ENCODE data around the gene HLA-DQB2.
"Not testable (repeated sequence)": the region's sequence is repeated elsewhere in the genome, so short reads cannot be mapped to it uniquely, and the experiment has no call there.

HLA-DQB2 gene

DNA sequence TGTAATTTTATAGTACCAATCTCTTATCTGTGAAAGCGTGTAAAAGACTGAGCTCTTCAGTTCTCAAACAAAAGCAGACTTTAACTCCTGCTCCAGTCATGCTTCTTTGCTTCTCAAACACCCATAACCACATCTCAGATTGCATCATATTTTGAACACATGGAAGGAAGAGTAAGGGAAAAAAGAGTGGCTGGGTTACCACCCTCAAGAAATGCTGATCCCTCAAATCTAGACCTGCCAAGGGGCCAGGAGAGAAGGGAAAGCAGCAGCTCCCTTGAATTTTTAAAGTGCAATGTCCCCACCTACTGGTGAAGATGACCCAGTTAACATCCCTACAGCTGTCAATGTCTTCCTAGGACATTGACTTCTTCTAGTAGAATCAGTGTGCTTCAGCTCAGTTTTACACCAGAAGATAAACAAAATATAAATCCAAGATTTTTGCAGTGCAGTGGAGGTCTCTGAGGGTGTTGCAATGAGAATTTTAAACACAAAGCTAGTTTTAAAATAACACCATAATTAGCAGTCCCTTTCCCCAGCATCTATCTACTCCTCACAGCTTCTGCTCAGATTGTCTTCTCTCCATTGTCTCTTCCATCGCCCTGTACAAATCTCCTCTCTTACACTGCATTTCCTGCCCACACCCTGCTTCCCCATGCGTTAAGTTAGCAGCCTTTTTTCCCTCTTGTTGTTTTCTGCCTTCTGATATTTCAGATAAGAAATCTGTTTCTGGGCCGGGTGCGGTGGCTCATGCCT is 22.6 kb upstream of the HLA-DQB2 start:
- H3K27me3 ChIP-seq, result peaks cover 39% of the 10 kb centered on the region
- H3K4me1 ChIP-seq, result no peaks in the 10 kb centered on the region
- H3K9me3 ChIP-seq, result no peaks in the 10 kb centered on the region
- H3K36me3 ChIP-seq, result no peaks in the 10 kb centered on the region
- TF ChIP-seq, protein P1, sequence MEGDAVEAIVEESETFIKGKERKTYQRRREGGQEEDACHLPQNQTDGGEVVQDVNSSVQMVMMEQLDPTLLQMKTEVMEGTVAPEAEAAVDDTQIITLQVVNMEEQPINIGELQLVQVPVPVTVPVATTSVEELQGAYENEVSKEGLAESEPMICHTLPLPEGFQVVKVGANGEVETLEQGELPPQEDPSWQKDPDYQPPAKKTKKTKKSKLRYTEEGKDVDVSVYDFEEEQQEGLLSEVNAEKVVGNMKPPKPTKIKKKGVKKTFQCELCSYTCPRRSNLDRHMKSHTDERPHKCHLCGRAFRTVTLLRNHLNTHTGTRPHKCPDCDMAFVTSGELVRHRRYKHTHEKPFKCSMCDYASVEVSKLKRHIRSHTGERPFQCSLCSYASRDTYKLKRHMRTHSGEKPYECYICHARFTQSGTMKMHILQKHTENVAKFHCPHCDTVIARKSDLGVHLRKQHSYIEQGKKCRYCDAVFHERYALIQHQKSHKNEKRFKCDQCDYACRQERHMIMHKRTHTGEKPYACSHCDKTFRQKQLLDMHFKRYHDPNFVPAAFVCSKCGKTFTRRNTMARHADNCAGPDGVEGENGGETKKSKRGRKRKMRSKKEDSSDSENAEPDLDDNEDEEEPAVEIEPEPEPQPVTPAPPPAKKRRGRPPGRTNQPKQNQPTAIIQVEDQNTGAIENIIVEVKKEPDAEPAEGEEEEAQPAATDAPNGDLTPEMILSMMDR (IDR thresholded peaks at IDR 0.05; ENCODE audit: low read depth, low read length), result peak; percentile 75
- peak; percentile 31 for DNase-seq
- no peak overlapping the region for H3K4me3 ChIP-seq (ENCODE audit: low read depth, low read length)

DNA sequence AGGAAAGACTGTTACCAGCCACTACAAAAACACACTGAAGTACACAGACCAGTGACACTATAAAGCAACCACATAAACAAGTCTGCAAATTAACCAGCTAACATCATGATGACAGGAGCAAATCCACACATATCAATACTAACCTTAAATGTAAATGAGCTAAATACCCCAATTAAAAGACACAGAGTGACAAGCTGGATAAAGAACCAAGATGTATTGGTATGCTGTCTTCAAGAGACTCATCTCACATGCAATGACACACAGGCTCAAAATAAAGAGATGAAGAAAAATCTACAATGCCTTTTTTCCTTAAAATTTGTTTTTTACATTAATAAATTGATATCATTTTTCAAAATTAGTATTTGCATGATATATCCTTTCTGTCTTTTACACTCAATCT is 19.6 kb upstream of the HLA-DQB2 start:
- not testable (repeated sequence) for H3K4me1 ChIP-seq; H3K4me3 ChIP-seq (ENCODE audit: low read depth, low read length); H3K9me3 ChIP-seq; DNase-seq; H3K36me3 ChIP-seq
- peaks cover 37% of the 10 kb centered on the region for H3K27me3 ChIP-seq

DNA sequence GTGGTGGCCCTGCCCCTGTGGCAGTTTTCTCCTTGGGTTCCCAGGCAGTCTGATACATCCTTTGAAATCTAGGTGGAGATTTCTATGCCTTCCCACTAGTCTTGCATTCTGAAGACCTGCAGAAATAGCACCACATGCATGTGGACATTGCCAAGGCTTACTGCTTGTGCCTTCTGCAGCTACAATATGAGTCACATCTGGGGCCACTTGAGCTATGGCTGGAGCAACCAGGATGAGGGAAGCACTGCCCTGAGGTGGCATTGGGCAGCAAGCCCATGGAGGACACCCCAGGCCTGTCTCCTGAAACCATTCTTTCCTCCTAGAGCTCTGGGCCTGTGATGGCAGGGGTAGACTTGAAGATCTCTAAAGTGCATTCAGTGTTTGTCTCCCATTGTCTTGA is 15.7 kb upstream of the HLA-DQB2 start:
- TF ChIP-seq, protein P1 (IDR thresholded peaks at IDR 0.05; ENCODE audit: low read depth, low read length), result no peak
- H3K36me3 ChIP-seq, result no peaks in the 10 kb centered on the region; the same call in 1 of the 2 replicates
- peaks cover 31% of the 10 kb centered on the region for H3K27me3 ChIP-seq
- no peaks in the 10 kb centered on the region for H3K4me1 ChIP-seq
- DNase-seq, result no peak
- H3K4me3 ChIP-seq (ENCODE audit: low read depth, low read length), result no peak overlapping the region
- H3K9me3 ChIP-seq, result no peaks in the 10 kb centered on the region

DNA sequence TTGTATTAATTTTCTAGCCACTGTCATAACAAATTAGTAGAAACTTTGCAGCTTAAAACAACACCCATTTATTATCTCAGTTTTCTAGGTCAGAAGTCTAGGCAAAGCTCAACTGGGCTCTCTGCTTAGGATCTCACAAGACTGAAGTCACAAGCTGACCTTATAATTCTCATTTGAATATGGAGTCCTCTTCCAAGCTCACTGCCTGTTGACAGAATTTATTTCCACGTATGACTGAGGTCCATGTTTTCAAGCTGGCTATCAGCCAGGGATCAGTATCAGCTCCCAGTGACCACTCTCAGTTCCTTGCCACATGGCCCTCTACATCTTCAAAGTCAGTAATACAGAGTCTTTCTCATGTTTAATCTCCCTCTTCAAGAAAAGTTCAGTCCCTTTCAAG is 11.7 kb upstream of the HLA-DQB2 start:
- H3K4me1 ChIP-seq, result no peaks in the 10 kb centered on the region
- H3K36me3 ChIP-seq, result no peaks in the 10 kb centered on the region; the same call in 1 of the 2 replicates
- no peak for DNase-seq
- no peaks in the 10 kb centered on the region for H3K9me3 ChIP-seq
- no peak overlapping the region for H3K4me3 ChIP-seq (ENCODE audit: low read depth, low read length)
- H3K27me3 ChIP-seq, result peaks cover 32% of the 10 kb centered on the region
- TF ChIP-seq, protein P1 (IDR thresholded peaks at IDR 0.05; ENCODE audit: low read depth, low read length), result no peak

DNA sequence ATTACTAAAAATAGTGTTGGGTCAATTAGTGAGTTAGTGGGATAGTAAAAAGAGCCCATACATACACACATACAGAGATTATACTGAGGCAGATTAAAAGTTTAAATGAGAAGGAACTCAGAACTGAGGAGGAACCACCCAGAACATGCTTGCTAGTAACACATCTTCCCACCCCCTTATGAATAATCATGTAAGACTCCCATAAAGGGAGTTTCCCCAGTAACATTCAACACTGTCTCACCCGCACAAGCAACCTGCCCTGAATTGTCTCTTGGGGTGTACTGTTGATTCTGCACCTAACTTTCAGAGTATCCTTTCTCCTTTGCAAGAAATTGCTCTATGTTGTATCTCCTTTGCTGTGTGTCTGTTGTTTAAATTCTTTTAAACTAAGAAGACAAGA is 11.1 kb upstream of the HLA-DQB2 start:
- Histone ChIP-seq H3K27me3 (peaks cover 35% of the 10 kb centered on the region), H3K9me3 (no peaks in the 10 kb centered on the region)
- TF ChIP-seq, protein P1 (IDR thresholded peaks at IDR 0.05; ENCODE audit: low read depth, low read length), result no peak

DNA sequence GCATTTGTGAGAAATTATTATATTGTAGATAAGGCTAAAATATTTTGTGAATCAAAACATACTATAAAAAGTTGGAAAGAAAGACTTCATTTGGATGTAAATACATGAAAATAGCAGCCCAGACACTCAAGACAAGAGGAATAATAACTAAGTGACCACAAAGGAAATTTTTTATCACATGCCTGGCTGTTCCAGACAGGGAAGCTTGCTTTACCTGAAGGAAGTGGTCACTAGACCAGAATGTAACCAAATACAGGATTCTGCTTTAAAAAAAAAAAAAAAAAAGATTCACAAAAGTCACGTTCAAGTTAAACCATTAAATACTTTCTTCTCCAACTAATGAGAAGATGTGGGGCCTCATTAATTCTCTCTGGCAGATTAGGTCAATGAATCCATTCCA is 9.3 kb upstream of the HLA-DQB2 start:
- DNase-seq, result no peak
- Histone ChIP-seq H3K4me3 (ENCODE audit: low read depth, low read length) (no peak overlapping the region), H3K4me1 (no peaks in the 10 kb centered on the region), H3K9me3 (no peaks in the 10 kb centered on the region), H3K36me3 (no peaks in the 10 kb centered on the region), H3K27me3 (peaks cover 39% of the 10 kb centered on the region)
- TF ChIP-seq, protein P1 (IDR thresholded peaks at IDR 0.05; ENCODE audit: low read depth, low read length), result no peak

More for the DNA sequence above, 11.1 kb upstream of the HLA-DQB2 start:
- Histone ChIP-seq H3K4me1 (no peaks in the 10 kb centered on the region), H3K36me3 (no peaks in the 10 kb centered on the region), H3K4me3 (ENCODE audit: low read depth, low read length) (no peak overlapping the region)
- DNase-seq, result no peak
